CD4-positive, CD25-positive, alpha-beta regulatory T cell (primary cell): ENCODE results near the gene CDKAL1. TPM values are rescaled to one million over a fixed set of nuclear protein-coding genes. Genes with fewer than 3 reads are reported as not detected.

Source experiments
- ATAC-seq, 2 donors: fragments of 150-1000 bp; cut with Tn5 transposase; one replicate each; pipeline ENCODE4 v1.10.0; 2021; ENCODE audit warnings: low read depth in 2 of 2, moderate number of reproducible peaks in 2 of 2, moderate library complexity in 1 of 2
- DNase-seq, 3 donors: peaks; one replicate each; pipeline versions ENCODE4 v3.0.0 to v3.0.0-alpha.2; 2012 to 2022; ENCODE audit warnings: mixed read lengths in 1 of 3
- H3K27ac ChIP-seq: one replicate; pipeline ENCODE4 v1.7.0; 2013; ENCODE audit warnings: mild to moderate bottlenecking, low read length; ENCODE audit not compliant: insufficient read depth, poor library complexity, severe bottlenecking
- H3K27me3 ChIP-seq: one replicate; pipeline ENCODE4 v1.7.0; 2013; ENCODE audit warnings: low read length; ENCODE audit not compliant: control insufficient read depth, insufficient read depth
- H3K36me3 ChIP-seq: one replicate; pipeline ENCODE4 v1.7.0; 2013; ENCODE audit warnings: mild to moderate bottlenecking, low read length, moderate library complexity; ENCODE audit not compliant: control insufficient read depth, insufficient read depth
- H3K4me1 ChIP-seq: 2 replicates; pipeline ENCODE4 v1.7.0; 2013; ENCODE audit warnings: mild to moderate bottlenecking, low read length; ENCODE audit not compliant: insufficient read depth, control insufficient read depth, poor library complexity, severe bottlenecking
- H3K4me3 ChIP-seq: one replicate; pipeline ENCODE4 v1.7.0; 2013; ENCODE audit warnings: low read depth, mild to moderate bottlenecking, low read length, moderate library complexity
- H3K9me3 ChIP-seq, 2 experiments: 1 replicate in 1 of 2; 2 replicates in 1 of 2; pipeline ENCODE4 v1.7.0; 2013; ENCODE audit warnings: low read length in 2 of 2, mild to moderate bottlenecking in 1 of 2, moderate library complexity in 1 of 2; ENCODE audit not compliant: control insufficient read depth in 2 of 2
- H3K27ac Mint-ChIP-seq, 3 donors: one replicate each; pipeline ENCODE4 v1.8.0; 2020 to 2022; ENCODE audit warnings: mild to moderate bottlenecking in 3 of 3, mixed read lengths in 3 of 3, moderate library complexity in 2 of 3
- H3K27me3 Mint-ChIP-seq: one replicate; pipeline ENCODE4 v1.8.0; 2022; ENCODE audit warnings: mild to moderate bottlenecking, mixed read lengths
- H3K36me3 Mint-ChIP-seq: one replicate; pipeline ENCODE4 v1.8.0; 2020; ENCODE audit warnings: mixed read lengths
- H3K4me1 Mint-ChIP-seq, 4 donors: one replicate each; pipeline ENCODE4 v1.8.0; 2020 to 2022; ENCODE audit warnings: mixed read lengths in 4 of 4, mild to moderate bottlenecking in 1 of 4
- H3K4me3 Mint-ChIP-seq, 4 donors: one replicate each; pipeline ENCODE4 v1.8.0; 2020 to 2022; ENCODE audit warnings: mild to moderate bottlenecking in 4 of 4, mixed read lengths in 4 of 4, moderate library complexity in 3 of 4
- H3K9me3 Mint-ChIP-seq, 7 donors: one replicate each; pipeline ENCODE4 v1.8.0; 2020 to 2022; ENCODE audit warnings: mixed read lengths in 7 of 7, mild to moderate bottlenecking in 3 of 7, moderate library complexity in 2 of 7
- polyA plus RNA-seq, 4 donors: library from polyadenylated mRNA; unstranded; fragments of 300-500 nt; fragmentation: Illumina TruSeq; gene quantifications; one replicate each; pipeline ENCODE4 v1.2.3, GENCODE V29; 2021
- total RNA-seq: library from RNA; stranded (reverse); gene quantifications from one replicate; pipeline ENCODE4 v1.2.3, GENCODE V29; 2022

The CDKAL1 gene
- total and polyA plus RNA-seq, 5 donors from 2014 or later: 26.1 to 39.4 (median 30.4) TPM

DNA sequence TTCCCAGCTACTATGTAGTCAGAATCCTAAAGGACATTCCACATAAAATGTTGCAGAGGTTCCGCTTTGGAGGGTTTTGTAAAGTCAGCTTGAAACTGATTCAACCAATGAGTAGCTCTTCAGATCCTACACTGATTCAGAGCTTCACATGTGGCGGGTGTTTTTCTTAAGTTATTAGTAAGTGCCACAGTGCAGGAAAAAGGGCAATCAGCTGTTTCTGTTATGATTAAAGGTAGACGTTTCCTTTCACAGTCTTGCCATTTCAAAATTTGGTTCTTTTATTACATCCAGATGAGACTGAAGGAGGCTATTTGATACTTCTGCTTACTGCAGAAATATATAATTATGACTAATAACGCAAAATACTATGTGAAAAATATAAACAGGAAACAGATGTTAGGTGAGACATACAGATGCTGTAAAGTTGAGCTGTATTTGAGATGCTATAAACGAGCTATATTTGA lies 443.9 kb downstream of the CDKAL1 start:
- H3K4me1 Mint-ChIP-seq: peaks cover 3 to 17% (median 13%) of the 10 kb centered on the region in 4 donors
- no peak overlapping the region for H3K27ac ChIP-seq
- H3K4me3 ChIP-seq: peak overlapping the region; percentile 6
- H3K36me3 ChIP-seq: no peaks in the 10 kb centered on the region
- no peak overlapping the region for H3K4me3 Mint-ChIP-seq
- no peaks in the 10 kb centered on the region for H3K9me3 ChIP-seq
- H3K27me3 Mint-ChIP-seq: no peaks in the 10 kb centered on the region
- peaks cover 0 to 2% (median 1%) of the 10 kb centered on the region in 7 donors for H3K9me3 Mint-ChIP-seq
- H3K27ac Mint-ChIP-seq: no peak overlapping the region
- H3K36me3 Mint-ChIP-seq: peaks cover 26% of the 10 kb centered on the region
- ATAC-seq: peak; percentile 45 to 56
- H3K27me3 ChIP-seq: no peaks in the 10 kb centered on the region
- peaks cover 7% of the 10 kb centered on the region for H3K4me1 ChIP-seq
- DNase-seq: peak in 2 of 3 donors; percentile 7 to 44

GRCh38 chr6:20979076-20979475 lies 444.8 kb downstream of the CDKAL1 start:
- Mint-ChIP-seq H3K36me3 (peaks cover 31% of the 10 kb centered on the region), H3K27me3 (no peaks in the 10 kb centered on the region), H3K4me1 (peaks cover 3 to 17% (median 13%) of the 10 kb centered on the region in 4 donors), H3K9me3 (peaks cover 0 to 7% (median 4%) of the 10 kb centered on the region in 7 donors), H3K27ac (peak overlapping the region in 1 of 3 donors; percentile 6), H3K4me3 (no peak overlapping the region)
- H3K4me1 ChIP-seq: peaks cover 7% of the 10 kb centered on the region
- no peaks in the 10 kb centered on the region for H3K9me3 ChIP-seq
- H3K4me3 ChIP-seq: no peak overlapping the region
- H3K27ac ChIP-seq: no peak overlapping the region
- H3K36me3 ChIP-seq: no peaks in the 10 kb centered on the region
- DNase-seq (no peak), ATAC-seq (no peak)
- no peaks in the 10 kb centered on the region for H3K27me3 ChIP-seq

DNA sequence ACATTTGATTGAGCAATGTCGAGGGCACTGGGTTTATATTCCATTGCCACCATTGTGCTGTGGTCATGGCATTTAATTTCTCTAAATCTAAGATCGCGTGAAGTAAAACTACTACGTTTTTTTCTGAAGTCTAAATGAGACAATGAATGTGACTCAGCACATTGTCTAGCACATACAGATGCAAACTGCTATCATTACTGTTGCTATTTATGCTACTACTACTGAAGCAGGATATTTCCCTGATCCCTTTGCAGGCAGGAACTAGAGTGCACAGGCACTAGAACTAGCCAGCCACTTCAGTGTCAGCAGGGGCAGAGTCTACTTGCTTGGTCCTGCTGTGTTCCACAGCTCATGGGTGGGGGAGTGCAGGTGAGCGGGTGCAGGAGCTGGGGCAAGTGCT lies 449.7 kb downstream of the CDKAL1 start:
- Mint-ChIP-seq H3K36me3 (peaks cover 42% of the 10 kb centered on the region), H3K9me3 (peaks cover 0 to 16% (median 4%) of the 10 kb centered on the region in 7 donors), H3K27ac (no peak overlapping the region), H3K4me3 (peak overlapping the region in 1 of 4 donors; percentile 52), H3K27me3 (no peaks in the 10 kb centered on the region), H3K4me1 (peaks cover 0 to 9% (median 3%) of the 10 kb centered on the region in 4 donors)
- Histone ChIP-seq H3K4me3 (no peak overlapping the region), H3K4me1 (no peaks in the 10 kb centered on the region), H3K27ac (no peak overlapping the region), H3K27me3 (no peaks in the 10 kb centered on the region), H3K36me3 (peaks cover 2% of the 10 kb centered on the region), H3K9me3 (no peaks in the 10 kb centered on the region)
- no peak for ATAC-seq
- no peak for DNase-seq

DNA sequence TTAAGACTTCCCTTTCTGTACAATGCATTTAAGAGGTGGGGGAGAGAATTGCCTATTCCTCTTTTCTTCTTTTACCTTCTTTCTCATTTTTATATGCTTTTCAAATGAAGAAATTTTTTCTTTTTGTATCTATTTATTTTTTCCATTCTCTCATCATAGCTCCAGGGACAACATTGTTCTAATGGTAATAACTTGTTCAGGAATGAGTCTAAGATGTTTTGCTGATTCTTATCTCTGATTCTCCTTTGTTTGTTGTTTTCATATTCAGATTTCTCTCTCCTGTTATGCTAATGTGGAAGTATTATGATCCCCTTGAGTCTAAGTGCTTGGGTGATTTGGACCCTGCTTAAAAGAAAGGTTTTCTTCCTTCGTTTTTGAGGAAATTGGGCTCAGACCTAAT lies 451.6 kb downstream of the CDKAL1 start:
- Histone ChIP-seq H3K36me3 (peaks cover 2% of the 10 kb centered on the region), H3K4me3 (no peak overlapping the region), H3K4me1 (no peaks in the 10 kb centered on the region), H3K27me3 (no peaks in the 10 kb centered on the region), H3K9me3 (no peaks in the 10 kb centered on the region), H3K27ac (no peak overlapping the region)
- Mint-ChIP-seq H3K4me1 (peaks cover 0 to 9% (median 2%) of the 10 kb centered on the region in 4 donors), H3K27me3 (no peaks in the 10 kb centered on the region), H3K4me3 (peak overlapping the region in 1 of 4 donors; percentile 51), H3K27ac (no peak overlapping the region), H3K9me3 (peaks cover 0 to 16% (median 3%) of the 10 kb centered on the region in 7 donors), H3K36me3 (peaks cover 36% of the 10 kb centered on the region)
- no peak for ATAC-seq
- no peak for DNase-seq

- DNase-seq: no peak
- peaks cover 2% of the 10 kb centered on the region for H3K36me3 ChIP-seq
- H3K9me3 ChIP-seq: no peaks in the 10 kb centered on the region
- no peaks in the 10 kb centered on the region for H3K27me3 ChIP-seq
- no peaks in the 10 kb centered on the region for H3K27me3 Mint-ChIP-seq
- ATAC-seq: no peak
- peaks cover 0 to 12% (median 3%) of the 10 kb centered on the region in 4 donors for H3K4me1 Mint-ChIP-seq
- H3K27ac ChIP-seq: no peak overlapping the region
- H3K36me3 Mint-ChIP-seq: peaks cover 20% of the 10 kb centered on the region
- H3K27ac Mint-ChIP-seq: no peak overlapping the region
- no peak overlapping the region for H3K4me3 Mint-ChIP-seq
- no peak overlapping the region for H3K4me3 ChIP-seq
- H3K4me1 ChIP-seq: no peaks in the 10 kb centered on the region
- peaks cover 0 to 4% (median 0%) of the 10 kb centered on the region in 7 donors for H3K9me3 Mint-ChIP-seq
These were observed 457.7 kb downstream of the CDKAL1 start for GRCh38 chr6:20991910-20992309.

- peaks cover 20% of the 10 kb centered on the region for H3K36me3 Mint-ChIP-seq
These were observed 461.8 kb downstream of the CDKAL1 start for GRCh38 chr6:20996099-20996498.

GRCh38 chr6:20997143-20997769 lies 463.0 kb downstream of the CDKAL1 start:
- ATAC-seq: no peak
- Mint-ChIP-seq H3K4me3 (no peak overlapping the region), H3K9me3 (peaks cover 0 to 5% (median 0%) of the 10 kb centered on the region in 7 donors), H3K27ac (no peak overlapping the region), H3K4me1 (peaks cover 0 to 11% (median 3%) of the 10 kb centered on the region in 4 donors), H3K27me3 (no peaks in the 10 kb centered on the region), H3K36me3 (peaks cover 32% of the 10 kb centered on the region)
- Histone ChIP-seq H3K9me3 (no peaks in the 10 kb centered on the region), H3K27me3 (no peaks in the 10 kb centered on the region), H3K4me3 (no peak overlapping the region), H3K4me1 (no peaks in the 10 kb centered on the region), H3K27ac (no peak overlapping the region), H3K36me3 (peaks cover 4% of the 10 kb centered on the region)
- no peak for DNase-seq

More at GRCh38 chr6:20996099-20996498, 461.8 kb downstream of the CDKAL1 start:
- peaks cover 0 to 8% (median 3%) of the 10 kb centered on the region in 4 donors for H3K4me1 Mint-ChIP-seq
- H3K9me3 Mint-ChIP-seq: peaks cover 0 to 5% (median 0%) of the 10 kb centered on the region in 7 donors
- Histone ChIP-seq H3K4me3 (no peak overlapping the region), H3K4me1 (no peaks in the 10 kb centered on the region), H3K27ac (no peak overlapping the region), H3K36me3 (peaks cover 3% of the 10 kb centered on the region), H3K27me3 (no peaks in the 10 kb centered on the region), H3K9me3 (no peaks in the 10 kb centered on the region)
- no peak overlapping the region for H3K27ac Mint-ChIP-seq
- no peak overlapping the region for H3K4me3 Mint-ChIP-seq
- ATAC-seq: no peak
- DNase-seq: no peak
- no peaks in the 10 kb centered on the region for H3K27me3 Mint-ChIP-seq

- H3K27ac Mint-ChIP-seq: no peak overlapping the region
- no peak overlapping the region for H3K27ac ChIP-seq
- no peaks in the 10 kb centered on the region for H3K27me3 Mint-ChIP-seq
- H3K4me1 Mint-ChIP-seq: peaks cover 0 to 11% (median 3%) of the 10 kb centered on the region in 4 donors
- peaks cover 7% of the 10 kb centered on the region for H3K36me3 ChIP-seq
- H3K9me3 Mint-ChIP-seq: peaks cover 0 to 5% (median 0%) of the 10 kb centered on the region in 7 donors
- no peak overlapping the region for H3K4me3 Mint-ChIP-seq
- DNase-seq (no peak), ATAC-seq (no peak)
- H3K4me1 ChIP-seq: no peaks in the 10 kb centered on the region
- no peak overlapping the region for H3K4me3 ChIP-seq
- no peaks in the 10 kb centered on the region for H3K9me3 ChIP-seq
- peaks cover 33% of the 10 kb centered on the region for H3K36me3 Mint-ChIP-seq
- no peaks in the 10 kb centered on the region for H3K27me3 ChIP-seq
These were observed 463.5 kb downstream of the CDKAL1 start for GRCh38 chr6:20997770-20998147.
